ENCODE data around the gene LAPTM4A.
"Not testable (repeated sequence)": the region's sequence is repeated elsewhere in the genome, so short reads cannot be mapped to it uniquely, and the experiment has no call there.

The LAPTM4A gene

DNA sequence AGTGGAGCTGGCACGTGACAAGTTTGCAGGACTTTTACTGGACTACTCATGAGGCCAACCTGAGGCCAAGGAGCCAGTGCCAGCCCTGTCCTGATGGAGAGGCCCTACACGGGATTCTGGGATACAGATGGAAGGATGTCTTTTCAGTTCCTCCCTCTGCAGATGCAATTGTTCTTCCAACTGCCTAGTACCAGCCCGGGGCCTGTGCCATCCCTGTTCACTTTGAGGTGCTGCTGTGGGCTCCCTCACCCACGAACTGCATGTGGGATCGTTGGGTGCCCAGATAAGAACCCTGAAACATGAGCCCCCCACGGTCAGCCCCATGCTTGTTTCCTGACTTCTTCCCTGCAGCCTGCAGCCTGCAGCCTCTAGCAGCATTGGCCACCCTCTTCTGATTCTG is 25.3 kb upstream of the LAPTM4A start:
- DNase-seq (ENCODE audit: low read depth): no peak

- DNase-seq (ENCODE audit: low read depth): no peak
Measured at GRCh38 chr2:20074901-20075300, 23.5 kb upstream of the LAPTM4A start.

GRCh38 chr2:20074046-20074648 is 22.7 kb upstream of the LAPTM4A start:
- DNase-seq (ENCODE audit: low read depth): not testable (repeated sequence)

DNA sequence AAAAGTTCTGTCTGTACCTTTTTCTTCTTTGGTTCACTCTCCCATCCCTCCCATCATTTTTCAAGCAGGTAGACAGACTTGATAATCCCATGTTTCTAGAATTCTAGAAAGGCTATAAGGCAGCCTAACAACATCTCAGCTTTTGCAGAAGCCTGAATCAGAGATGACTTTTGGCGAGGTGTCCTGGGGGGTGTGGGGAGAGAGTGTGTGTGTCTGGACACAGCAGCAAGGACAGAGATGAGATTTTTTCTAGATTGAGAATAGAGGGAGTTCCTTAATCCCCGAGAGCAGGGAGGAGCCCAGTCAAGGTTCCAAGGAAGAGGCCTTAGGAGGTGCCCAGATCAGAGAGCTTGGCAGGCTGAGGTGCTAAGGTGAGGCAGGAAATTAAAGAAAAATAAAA is 22.0 kb upstream of the LAPTM4A start:
- no peak for DNase-seq (ENCODE audit: low read depth)

DNA sequence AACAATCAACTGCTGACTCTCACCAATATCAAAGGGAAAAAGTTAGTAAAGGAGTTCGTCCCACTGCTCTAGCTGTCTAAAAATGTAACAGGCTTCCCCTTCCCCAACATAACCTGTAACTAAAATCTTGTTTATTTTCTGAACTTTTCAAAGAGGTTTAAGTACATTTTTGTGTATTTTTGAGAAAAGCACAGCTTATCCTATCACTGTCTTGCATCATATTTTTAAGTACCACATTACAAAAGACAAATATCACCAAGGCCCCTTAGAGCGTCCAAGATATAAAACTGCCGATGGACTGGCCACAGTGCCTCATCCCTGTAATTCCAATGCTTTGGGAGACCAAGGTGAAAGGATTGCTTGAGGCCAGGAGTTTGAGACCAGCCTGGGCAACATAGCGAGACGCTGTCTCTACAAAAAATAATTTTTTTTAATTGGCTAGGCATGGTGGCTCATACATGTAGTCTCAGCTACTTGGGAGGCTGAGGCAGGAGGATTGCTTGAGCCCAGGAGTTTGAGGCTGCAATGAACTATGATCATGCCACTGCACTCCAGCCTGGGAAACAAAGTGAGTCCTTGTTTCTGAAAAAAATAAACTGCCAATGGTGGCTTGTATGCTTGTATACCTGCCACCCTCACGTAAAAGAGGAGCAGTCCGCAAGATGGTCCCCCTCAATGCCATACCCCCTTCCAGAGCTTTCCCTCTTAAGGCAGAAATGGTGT is 21.2 kb upstream of the LAPTM4A start:
- DNase-seq (ENCODE audit: low read depth): no peak

GRCh38 chr2:20071397-20072383 is 20.3 kb upstream of the LAPTM4A start:
- no peak for DNase-seq (ENCODE audit: low read depth)

DNA sequence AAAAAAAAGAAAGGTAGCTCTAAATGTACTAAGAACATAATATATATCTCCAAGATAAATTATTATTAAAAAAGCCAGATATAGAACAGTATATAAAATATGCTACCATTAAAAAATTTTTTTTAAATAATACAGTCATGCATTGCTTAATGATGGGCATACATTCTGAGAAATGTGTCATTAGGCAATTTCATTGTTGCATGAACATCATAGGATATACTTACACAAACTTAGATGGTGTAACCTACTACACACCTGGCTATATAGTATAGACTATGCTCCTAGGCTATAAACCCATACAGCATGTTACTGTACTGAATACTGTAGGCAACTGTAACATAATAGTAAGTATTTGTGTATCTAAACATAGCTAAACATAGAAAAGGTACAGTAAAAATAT is 18.3 kb upstream of the LAPTM4A start:
- no peak for DNase-seq (ENCODE audit: low read depth)

DNA sequence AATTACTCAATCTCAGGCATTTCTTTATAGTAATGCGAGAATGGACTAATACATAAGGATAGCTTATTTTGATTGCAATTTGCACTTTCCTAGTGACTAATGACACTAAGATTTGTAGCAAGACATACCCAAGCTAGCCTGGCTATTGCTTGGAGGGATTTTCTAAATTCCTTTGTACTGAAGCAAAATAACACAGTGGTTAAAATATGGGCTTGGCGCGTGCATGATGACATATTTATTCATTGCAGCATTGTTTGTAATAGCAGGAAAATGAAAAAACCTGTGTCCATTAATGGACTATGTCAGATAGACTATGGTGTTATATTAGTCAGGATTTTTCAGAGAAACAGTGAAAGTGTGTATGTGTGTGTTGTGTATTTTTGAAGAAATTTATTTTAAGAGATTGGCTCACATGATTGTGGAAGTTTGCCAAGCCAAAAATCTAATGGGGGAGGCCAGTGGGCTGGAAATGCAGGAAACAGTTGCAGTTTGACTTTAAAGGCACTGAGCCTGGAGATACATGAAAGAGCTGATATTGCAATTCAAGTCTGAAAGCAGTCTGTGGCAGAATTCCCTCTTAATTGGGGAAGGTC is 16.7 kb upstream of the LAPTM4A start:
- DNase-seq (ENCODE audit: low read depth): no peak

- DNase-seq (ENCODE audit: low read depth): no peak
Measured at GRCh38 chr2:20065885-20066602, 14.6 kb upstream of the LAPTM4A start.

- DNase-seq (ENCODE audit: low read depth): no peak
Measured at GRCh38 chr2:20064841-20065240, 13.4 kb upstream of the LAPTM4A start.

DNA sequence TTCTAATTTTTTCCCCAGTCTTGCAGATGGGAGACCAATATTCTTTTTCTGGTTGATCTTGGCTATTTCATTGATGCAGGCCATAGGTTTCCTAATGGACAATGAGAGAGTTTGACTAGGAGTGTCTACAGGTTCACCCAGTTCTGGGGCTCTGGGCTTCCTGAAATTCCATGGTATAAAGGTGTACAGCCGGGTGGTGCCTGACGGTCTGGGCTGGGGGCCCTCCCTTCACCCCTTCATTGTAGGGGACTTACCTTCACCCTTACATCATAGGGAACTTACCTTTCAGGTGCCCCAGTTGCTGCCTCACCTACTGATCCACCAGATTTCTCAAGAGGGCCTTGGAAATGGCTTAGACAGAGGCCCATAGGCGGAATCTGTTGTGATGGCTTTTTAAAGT is 13.0 kb upstream of the LAPTM4A start:
- no peak for DNase-seq (ENCODE audit: low read depth)

GRCh38 chr2:20062615-20063545 is 11.5 kb upstream of the LAPTM4A start:
- no peak for DNase-seq (ENCODE audit: low read depth)

- no peak for DNase-seq (ENCODE audit: low read depth)
Measured at GRCh38 chr2:20061940-20062339, 10.5 kb upstream of the LAPTM4A start.

DNA sequence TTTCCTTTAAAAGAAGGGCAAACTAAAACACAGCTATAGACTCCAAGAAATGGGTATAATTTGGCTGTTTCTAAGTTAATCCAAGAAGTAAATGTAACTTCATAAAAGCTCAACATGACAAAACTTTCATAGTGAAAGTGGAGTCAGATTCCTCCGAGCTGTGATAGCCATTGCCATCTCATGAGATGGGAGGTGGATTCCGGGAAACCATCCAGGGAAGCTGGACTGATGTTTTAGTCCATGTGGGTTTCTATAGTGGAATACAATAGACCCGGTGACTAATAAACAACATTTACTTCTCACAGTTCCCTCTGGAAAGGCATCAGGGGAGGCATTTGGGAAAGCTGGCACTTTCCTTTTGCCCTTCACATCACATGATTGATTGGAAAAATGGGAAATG is 10.0 kb upstream of the LAPTM4A start:
- DNase-seq (ENCODE audit: low read depth): no peak

DNA sequence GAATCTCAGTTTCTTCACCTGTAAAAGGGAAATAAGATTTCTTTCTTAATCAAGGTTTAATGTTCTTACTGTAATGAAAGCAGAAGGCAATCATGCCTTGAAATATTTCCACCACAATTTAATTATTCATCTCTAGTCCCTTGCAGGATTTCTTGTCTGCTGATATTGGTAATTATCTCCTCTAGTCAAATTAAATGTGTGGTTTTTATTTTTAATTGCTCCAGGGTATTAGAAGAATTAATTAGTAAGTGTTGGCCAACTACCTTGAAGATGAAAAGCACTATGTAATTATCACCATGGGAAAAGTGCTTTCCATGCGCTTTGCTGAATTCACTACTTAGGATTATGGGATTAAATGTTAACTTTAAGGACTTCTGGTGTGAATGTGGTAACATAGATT is 8.7 kb upstream of the LAPTM4A start:
- DNase-seq (ENCODE audit: low read depth): no peak

DNA sequence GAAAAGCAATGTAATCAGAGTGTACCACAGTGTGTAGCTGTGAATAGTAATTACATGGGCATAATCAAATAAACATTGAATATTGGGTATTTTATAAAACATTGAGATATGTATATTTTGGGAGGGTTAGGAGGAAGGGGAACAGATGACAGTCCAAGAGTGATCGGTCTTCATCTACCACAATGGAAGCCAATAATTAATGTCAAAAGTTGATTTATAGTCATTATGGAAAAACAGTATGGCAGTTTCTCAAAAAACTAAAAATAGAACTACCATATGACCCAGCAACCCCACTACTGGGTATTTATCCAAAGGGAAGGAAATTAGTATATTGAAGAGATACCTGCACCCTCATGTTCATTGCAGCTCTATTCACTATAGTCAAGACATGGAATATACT is 5.8 kb upstream of the LAPTM4A start:
- no peak for DNase-seq (ENCODE audit: low read depth)

DNA sequence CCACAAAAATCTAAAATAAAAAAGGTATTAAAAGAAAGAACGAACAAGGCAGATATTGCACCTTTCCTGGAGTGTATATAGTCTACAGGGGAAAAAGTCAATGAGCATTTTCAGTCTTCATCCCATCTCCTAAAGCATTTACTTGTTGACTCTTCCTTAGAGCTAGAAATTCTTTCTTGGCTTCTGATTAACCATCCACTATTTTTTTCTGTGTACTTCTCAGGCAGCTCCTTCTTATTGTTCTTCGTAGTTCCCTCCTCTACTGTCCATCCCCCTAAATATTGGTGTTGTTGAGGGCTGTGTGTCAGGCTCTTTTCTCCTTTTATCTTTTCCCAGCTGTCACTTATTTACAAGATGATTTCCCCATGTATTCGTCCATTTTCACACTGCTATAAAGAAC is 3.5 kb upstream of the LAPTM4A start:
- DNase-seq (ENCODE audit: low read depth): no peak

- no peak for DNase-seq (ENCODE audit: low read depth)
Measured at GRCh38 chr2:20054119-20054518, 2.7 kb upstream of the LAPTM4A start.

- DNase-seq (ENCODE audit: low read depth): no peak
Measured at GRCh38 chr2:20052861-20053281, 1.4 kb upstream of the LAPTM4A start.

GRCh38 chr2:20052229-20052851 is 912 bp upstream of the LAPTM4A start:
- DNase-seq (ENCODE audit: low read depth): no peak
